Neural cell (in vitro differentiated cells): ENCODE measurements around the gene ZNF446. TPM values are rescaled to one million over a fixed set of nuclear protein-coding genes. Genes with fewer than 3 reads are reported as not detected.

Source experiments
- H2AFZ ChIP-seq: fragments of 200-600, 300-800 bp; sonication (generic), shearing (Covaris generic); 2 replicates; pipeline ENCODE4 v1.6.0; 2014; ENCODE audit warnings: low read depth, mild to moderate bottlenecking, antibody characterized with exemption, low read length, moderate library complexity
- H3F3A ChIP-seq: fragments of 200-600 bp; shearing (Covaris generic); 2 replicates; pipeline ENCODE4 v1.6.1; 2016; ENCODE audit warnings: mild to moderate bottlenecking, moderate library complexity, mixed read lengths, antibody characterized with exemption, low read length; ENCODE audit not compliant: insufficient read depth, poor library complexity, severe bottlenecking
- H3K27ac ChIP-seq: fragments of 200-600, 300-800 bp; sonication (generic), shearing (Covaris generic); 2 replicates; pipeline ENCODE4 v1.5.1; 2014; ENCODE audit warnings: mild to moderate bottlenecking, low read length, moderate library complexity
- H3K27me3 ChIP-seq: fragments of 300-800, 200-600 bp; sonication (generic), shearing (Covaris generic); 2 replicates; pipeline ENCODE4 v1.6.0; 2014; ENCODE audit warnings: mild to moderate bottlenecking, low read depth, low read length, moderate library complexity; ENCODE audit not compliant: insufficient read depth
- H3K36me3 ChIP-seq: fragments of 300-800, 200-600 bp; sonication (generic), shearing (Covaris generic); 2 replicates; pipeline ENCODE4 v1.5.1; 2014; ENCODE audit warnings: mild to moderate bottlenecking, antibody characterized with exemption, low read length, moderate library complexity; ENCODE audit not compliant: insufficient read depth
- H3K4me2 ChIP-seq: fragments of 300-800, 200-600 bp; sonication (generic), shearing (Covaris generic); 2 replicates; pipeline ENCODE4 v1.6.0; 2014; ENCODE audit warnings: mild to moderate bottlenecking, low read length
- H3K4me3 ChIP-seq: fragments of 300-800, 200-600 bp; sonication (generic), shearing (Covaris generic); 2 replicates; pipeline ENCODE4 v1.5.1; 2014; ENCODE audit warnings: mild to moderate bottlenecking, low read length, moderate library complexity
- H3K79me2 ChIP-seq: fragments of 200-600 bp; shearing (Covaris generic); replicated peaks from 2 replicates; pipeline ENCODE4 v1.6.0; 2014; ENCODE audit warnings: mild to moderate bottlenecking, low read length, moderate library complexity; ENCODE audit not compliant: insufficient read depth
- H3K9ac ChIP-seq: fragments of 300-800, 200-600 bp; sonication (generic), shearing (Covaris generic); 2 replicates; pipeline ENCODE4 v1.6.1; 2016; ENCODE audit warnings: mild to moderate bottlenecking, low read length, mixed read lengths
- H3K9me2 ChIP-seq: fragments of 200-600 bp; shearing (Covaris generic); 2 replicates; pipeline ENCODE4 v1.6.1; 2016; ENCODE audit warnings: mild to moderate bottlenecking, low read length, mixed read lengths; ENCODE audit not compliant: insufficient read depth
- H3K9me3 ChIP-seq: fragments of 200-600, 300-800 bp; sonication (generic), shearing (Covaris generic); 2 replicates; pipeline ENCODE4 v1.6.1; 2016; ENCODE audit warnings: mild to moderate bottlenecking, mixed run types, low read length, moderate library complexity, mixed read lengths
- H4K20me1 ChIP-seq: fragments of 200-600 bp; shearing (Covaris generic); 2 replicates; pipeline ENCODE4 v1.6.1; 2016; ENCODE audit warnings: mild to moderate bottlenecking, mixed run types; ENCODE audit not compliant: insufficient read depth
- CTCF ChIP-seq: fragments of 450-650 bp; IDR thresholded peaks from 2 replicates; pipeline ENCODE4 v1.5.1; 2014; ENCODE audit warnings: antibody characterized with exemption, mild to moderate bottlenecking, moderate library complexity; ENCODE audit not compliant: poor library complexity, severe bottlenecking
- EP300 ChIP-seq: fragments of 450-650 bp; conservative IDR thresholded peaks from 2 replicates; pipeline ENCODE4 v1.6.1; 2014; ENCODE audit warnings: antibody characterized with exemption, mild to moderate bottlenecking, moderate library complexity; ENCODE audit not compliant: poor library complexity, severe bottlenecking
- EZH2 ChIP-seq: fragments of 200-600, 300-800 bp; shearing (Covaris generic), sonication (generic); IDR thresholded peaks from 2 replicates; pipeline ENCODE4 v1.6.1; 2014; ENCODE audit warnings: antibody characterized with exemption, low read length, borderline replicate concordance, mild to moderate bottlenecking; ENCODE audit not compliant: insufficient read depth, poor library complexity, severe bottlenecking
- MXI1 ChIP-seq: fragments of 450-650 bp; conservative IDR thresholded peaks from 2 replicates; pipeline ENCODE4 v1.6.1; 2014; ENCODE audit warnings: antibody characterized with exemption, mild to moderate bottlenecking; ENCODE audit not compliant: poor library complexity, severe bottlenecking
- POLR2AphosphoS5 ChIP-seq: IDR thresholded peaks from 2 replicates; pipeline ENCODE4 v1.6.1; 2012
- RAD21 ChIP-seq: fragments of 450-650 bp; conservative IDR thresholded peaks from 2 replicates; pipeline ENCODE4 v1.6.1; 2014; ENCODE audit warnings: antibody characterized with exemption, mild to moderate bottlenecking, moderate library complexity
- SMC3 ChIP-seq: fragments of 450-650 bp; conservative IDR thresholded peaks from 2 replicates; pipeline ENCODE4 v1.6.1; 2014; ENCODE audit warnings: antibody characterized with exemption, mild to moderate bottlenecking, moderate library complexity; ENCODE audit not compliant: poor library complexity
- TAF1 ChIP-seq: IDR thresholded peaks from 2 replicates; pipeline ENCODE4 v1.6.1; 2012; ENCODE audit warnings: low read depth
- polyA plus RNA-seq: library from polyadenylated mRNA; depleted of rRNA; stranded (reverse); fragments of >200 nt; gene quantifications from 2 replicates; pipeline ENCODE4 v1.2.3, GENCODE V29; 2014
- TF ChIP-seq, protein P1 (sequence below): IDR thresholded peaks from 2 replicates; pipeline ENCODE4 v1.6.1; 2012; ENCODE audit warnings: borderline replicate concordance

ZNF446 gene
- polyA plus RNA-seq, 1 donor from 2014 or later: 18.2 TPM

GRCh38 chr19:58451358-58452101 is 24.6 kb upstream of the ZNF446 start, which contains the start of gene ZNF324B:
Gene ZNF324B, plus strand, starts transcription at chr19:58451622. Its CDS starts 2,080 bp downstream, at chr19:58453702.
- Histone ChIP-seq H3K9ac (peak within 1 kb of the TSS; percentile 78), H4K20me1 (no peaks in the 10 kb centered on the region), H3K27me3 (no peaks in the 10 kb centered on the region), H3K27ac (peak within 1 kb of the TSS; percentile 59), H3K9me2 (no peaks in the 10 kb centered on the region), H3K9me3 (no peaks in the 10 kb centered on the region), H3K79me2 (no peaks in the 10 kb centered on the region), H3F3A (no peaks in the 10 kb centered on the region), H3K4me2 (peak within 1 kb of the TSS; percentile 59), H2AFZ (peak within 1 kb of the TSS; percentile 45), H3K4me3 (peak within 1 kb of the TSS; percentile 98), H3K36me3 (no peaks in the 10 kb centered on the region)
- TF ChIP-seq, protein P1, sequence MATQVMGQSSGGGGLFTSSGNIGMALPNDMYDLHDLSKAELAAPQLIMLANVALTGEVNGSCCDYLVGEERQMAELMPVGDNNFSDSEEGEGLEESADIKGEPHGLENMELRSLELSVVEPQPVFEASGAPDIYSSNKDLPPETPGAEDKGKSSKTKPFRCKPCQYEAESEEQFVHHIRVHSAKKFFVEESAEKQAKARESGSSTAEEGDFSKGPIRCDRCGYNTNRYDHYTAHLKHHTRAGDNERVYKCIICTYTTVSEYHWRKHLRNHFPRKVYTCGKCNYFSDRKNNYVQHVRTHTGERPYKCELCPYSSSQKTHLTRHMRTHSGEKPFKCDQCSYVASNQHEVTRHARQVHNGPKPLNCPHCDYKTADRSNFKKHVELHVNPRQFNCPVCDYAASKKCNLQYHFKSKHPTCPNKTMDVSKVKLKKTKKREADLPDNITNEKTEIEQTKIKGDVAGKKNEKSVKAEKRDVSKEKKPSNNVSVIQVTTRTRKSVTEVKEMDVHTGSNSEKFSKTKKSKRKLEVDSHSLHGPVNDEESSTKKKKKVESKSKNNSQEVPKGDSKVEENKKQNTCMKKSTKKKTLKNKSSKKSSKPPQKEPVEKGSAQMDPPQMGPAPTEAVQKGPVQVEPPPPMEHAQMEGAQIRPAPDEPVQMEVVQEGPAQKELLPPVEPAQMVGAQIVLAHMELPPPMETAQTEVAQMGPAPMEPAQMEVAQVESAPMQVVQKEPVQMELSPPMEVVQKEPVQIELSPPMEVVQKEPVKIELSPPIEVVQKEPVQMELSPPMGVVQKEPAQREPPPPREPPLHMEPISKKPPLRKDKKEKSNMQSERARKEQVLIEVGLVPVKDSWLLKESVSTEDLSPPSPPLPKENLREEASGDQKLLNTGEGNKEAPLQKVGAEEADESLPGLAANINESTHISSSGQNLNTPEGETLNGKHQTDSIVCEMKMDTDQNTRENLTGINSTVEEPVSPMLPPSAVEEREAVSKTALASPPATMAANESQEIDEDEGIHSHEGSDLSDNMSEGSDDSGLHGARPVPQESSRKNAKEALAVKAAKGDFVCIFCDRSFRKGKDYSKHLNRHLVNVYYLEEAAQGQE: peak; percentile 54
- TF ChIP-seq RAD21 (peak; percentile 48), SMC3 (peak; percentile 56), MXI1 (peak; percentile 95), EP300 (peak; percentile 60), EZH2 (no peak), POLR2AphosphoS5 (peak; percentile 84), CTCF (no peak), TAF1 (peak; percentile 55)

DNA sequence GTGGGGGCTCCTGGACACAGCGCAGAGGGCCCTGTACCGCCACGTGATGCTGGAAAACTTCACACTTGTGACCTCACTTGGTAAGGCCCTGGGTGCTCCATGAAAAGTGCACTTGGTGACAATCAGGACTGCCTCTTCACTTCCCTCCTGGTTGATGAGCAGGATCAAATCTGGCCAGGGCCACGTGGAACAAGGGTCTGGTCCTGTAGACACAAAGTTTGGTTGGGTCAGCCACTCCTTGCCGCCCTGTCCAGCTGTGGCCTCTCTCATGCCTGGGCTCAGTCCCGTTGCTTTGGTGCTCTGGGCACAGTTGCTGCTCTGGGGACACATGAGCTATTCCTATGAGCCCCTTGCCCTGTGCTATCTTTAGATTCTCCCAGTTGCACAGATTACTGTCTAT is 22.4 kb upstream of the ZNF446 start:
- Histone ChIP-seq H3K9me3 (no peaks in the 10 kb centered on the region), H3K9me2 (no peaks in the 10 kb centered on the region), H3K79me2 (no peaks in the 10 kb centered on the region), H3K36me3 (no peaks in the 10 kb centered on the region), H2AFZ (no peak overlapping the region), H3K27me3 (no peaks in the 10 kb centered on the region), H3K9ac (no peak overlapping the region), H3K4me2 (no peak overlapping the region), H4K20me1 (no peaks in the 10 kb centered on the region), H3F3A (no peaks in the 10 kb centered on the region), H3K27ac (no peak overlapping the region), H3K4me3 (no peak overlapping the region)
- TF ChIP-seq RAD21: no peak
- no peak for TF ChIP-seq TAF1
- no peak for TF ChIP-seq MXI1
- no peak for TF ChIP-seq EP300
- TF ChIP-seq, protein P1: no peak
- TF ChIP-seq POLR2AphosphoS5: no peak
- TF ChIP-seq SMC3: no peak
- no peak for TF ChIP-seq EZH2
- no peak for TF ChIP-seq CTCF
